ENCODE data around the gene GAB4.
"Not testable (repeated sequence)": the region's sequence is repeated elsewhere in the genome, so short reads cannot be mapped to it uniquely, and the experiment has no call there.

GAB4 gene

DNA sequence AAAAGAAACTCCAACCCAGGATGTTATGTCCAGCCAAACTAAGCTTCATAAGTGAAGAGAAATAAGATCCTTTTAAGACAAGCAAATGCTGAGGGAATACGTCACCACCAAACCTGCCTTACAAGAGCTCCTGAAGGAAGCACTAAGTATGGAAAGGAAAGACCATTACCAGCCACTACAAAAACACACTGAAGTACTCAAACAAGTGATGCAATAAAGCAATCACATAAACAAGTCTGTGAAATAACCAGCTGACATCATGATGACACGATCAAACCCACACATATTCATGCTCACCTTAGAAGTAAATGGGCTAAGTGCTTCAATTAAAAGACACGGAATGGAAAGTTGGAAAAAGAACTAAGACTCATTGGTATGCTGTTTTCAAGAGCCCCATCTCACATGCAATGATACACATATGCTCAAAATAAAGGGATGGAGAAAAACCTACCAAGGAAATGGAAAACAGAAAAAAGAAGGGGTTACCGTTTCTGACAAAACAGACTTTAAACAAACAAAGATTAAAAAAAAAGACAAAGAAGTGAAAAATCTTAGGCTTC lies 82.5 kb downstream of the GAB4 start:
- FAIRE-seq = no peak
- TF ChIP-seq POLR2A (IDR thresholded peaks at IDR 0.05; ENCODE audit: low read depth, low read length) = no peak
- DNase-seq (ENCODE audit: insufficient read length, low spot score) = no peak

DNA sequence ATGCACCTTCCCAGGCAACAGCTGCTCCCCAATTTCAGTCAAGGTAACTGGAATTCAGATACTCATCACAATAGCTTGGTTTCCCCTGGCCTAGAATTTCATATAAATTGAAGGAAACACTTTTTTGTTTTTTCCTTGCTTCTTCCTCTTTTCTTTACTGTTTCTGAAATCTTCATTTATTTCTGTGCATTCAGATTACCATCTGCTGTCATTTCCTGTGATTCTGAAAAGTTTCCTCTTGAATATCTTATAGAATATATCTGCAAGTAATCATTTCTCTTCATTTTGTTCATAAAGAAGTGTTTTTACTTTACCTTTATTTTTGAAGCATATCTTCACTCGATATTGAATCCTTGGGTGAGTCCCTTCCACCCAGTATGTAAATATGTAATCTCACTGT lies 85.3 kb downstream of the GAB4 start:
- FAIRE-seq = no peak

DNA sequence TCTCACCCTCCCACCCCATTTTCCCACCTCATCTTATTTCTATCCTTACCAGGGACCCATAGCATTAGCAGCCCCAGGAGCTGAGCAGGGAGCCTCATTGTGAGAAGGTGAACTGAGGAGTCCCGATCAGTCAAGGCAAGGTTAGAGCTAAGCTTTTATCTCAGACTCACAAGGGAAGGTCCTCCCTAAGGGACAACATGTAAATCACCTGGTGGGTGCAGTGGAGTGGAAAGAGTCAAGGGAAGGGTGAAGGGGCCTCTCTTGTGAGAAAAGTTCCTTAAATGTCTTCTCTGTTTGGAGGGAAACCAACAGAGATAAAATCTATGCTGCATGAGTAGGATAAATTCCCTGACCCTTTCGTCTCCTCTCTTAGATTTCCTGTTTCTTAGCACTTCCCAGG lies 85.9 kb downstream of the GAB4 start:
- DNase-seq (ENCODE audit: insufficient read length, low spot score) (no peak), FAIRE-seq (no peak)
- no peak for TF ChIP-seq POLR2A (IDR thresholded peaks at IDR 0.05; ENCODE audit: low read depth, low read length)

More for the DNA sequence above, 85.3 kb downstream of the GAB4 start:
- no peak for TF ChIP-seq POLR2A (IDR thresholded peaks at IDR 0.05; ENCODE audit: low read depth, low read length)
- DNase-seq (ENCODE audit: insufficient read length, low spot score) = no peak

DNA sequence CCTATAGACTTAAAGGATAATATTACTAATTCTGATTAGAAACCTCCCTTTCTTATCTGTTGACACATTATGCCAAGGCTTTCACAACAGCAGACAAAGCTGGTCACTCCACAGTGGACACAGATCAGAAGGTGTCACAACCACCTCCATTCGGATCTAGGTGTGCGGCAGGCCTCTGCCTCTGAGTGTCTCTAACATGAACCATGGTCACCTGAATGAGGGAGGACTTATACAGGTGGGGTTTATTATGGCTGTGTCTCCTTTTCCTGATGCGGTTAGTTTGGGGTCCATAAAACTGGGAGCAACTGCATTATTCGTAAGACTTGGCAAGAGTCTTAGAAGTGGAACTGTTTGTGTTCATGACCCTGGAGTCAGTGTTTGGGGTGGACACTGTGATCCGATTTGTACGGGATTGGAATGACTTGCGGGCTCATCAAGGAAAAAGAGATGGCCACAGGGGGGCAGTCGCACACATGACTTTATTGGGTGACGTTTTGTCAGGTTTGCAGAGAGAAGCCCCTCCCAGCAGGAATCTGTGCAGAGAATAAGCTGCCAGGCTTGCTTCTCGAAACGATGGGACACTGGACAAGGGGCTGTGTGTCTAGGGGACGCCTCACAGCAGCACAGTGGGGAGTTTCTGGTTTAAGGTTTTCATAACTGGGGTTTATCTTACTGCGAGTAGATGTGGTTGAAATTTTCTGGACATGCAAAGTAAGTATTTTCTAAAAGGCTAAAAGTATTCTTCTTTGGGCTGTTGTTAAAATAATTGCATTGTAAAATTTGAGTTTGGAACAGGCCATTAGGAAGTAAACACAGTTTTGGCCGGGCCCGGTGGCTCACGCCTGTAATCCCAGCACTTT lies 90.6 kb downstream of the GAB4 start:
- TF ChIP-seq POLR2A (IDR thresholded peaks at IDR 0.05; ENCODE audit: low read depth, low read length) = no peak
- FAIRE-seq (no peak), DNase-seq (ENCODE audit: insufficient read length, low spot score) (peak; percentile 25)

DNA sequence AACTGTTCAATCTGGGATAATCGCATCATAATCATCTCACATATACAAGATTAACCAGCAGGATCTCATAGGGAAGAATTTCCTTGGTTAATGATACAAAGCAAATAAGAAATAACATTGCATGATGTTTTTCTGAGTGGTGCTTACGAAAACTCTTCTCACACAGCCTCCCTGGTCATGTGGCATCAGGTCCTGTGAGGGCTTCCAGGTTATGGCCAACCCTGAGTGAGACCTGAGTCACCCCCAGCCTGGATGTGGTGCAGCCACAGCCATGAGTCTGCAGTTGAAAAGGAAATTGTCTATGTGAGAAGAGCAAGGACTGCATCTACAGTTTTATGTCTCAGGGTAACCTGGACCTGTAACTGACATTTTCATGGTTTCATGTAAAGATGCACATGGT lies 92.3 kb downstream of the GAB4 start:
- DNase-seq (ENCODE audit: insufficient read length, low spot score) (peak; percentile 4), FAIRE-seq (no peak)
- TF ChIP-seq POLR2A (IDR thresholded peaks at IDR 0.05; ENCODE audit: low read depth, low read length) = no peak

GRCh38 chr22:16914911-16915310 lies 93.1 kb downstream of the GAB4 start:
- not testable (repeated sequence) for FAIRE-seq; DNase-seq (ENCODE audit: insufficient read length, low spot score)

GRCh38 chr22:16914006-16914405 lies 94.0 kb downstream of the GAB4 start:
- no peak for TF ChIP-seq POLR2A (IDR thresholded peaks at IDR 0.05; ENCODE audit: low read depth, low read length)
- no peak for DNase-seq (ENCODE audit: insufficient read length, low spot score)
- no peak for FAIRE-seq

DNA sequence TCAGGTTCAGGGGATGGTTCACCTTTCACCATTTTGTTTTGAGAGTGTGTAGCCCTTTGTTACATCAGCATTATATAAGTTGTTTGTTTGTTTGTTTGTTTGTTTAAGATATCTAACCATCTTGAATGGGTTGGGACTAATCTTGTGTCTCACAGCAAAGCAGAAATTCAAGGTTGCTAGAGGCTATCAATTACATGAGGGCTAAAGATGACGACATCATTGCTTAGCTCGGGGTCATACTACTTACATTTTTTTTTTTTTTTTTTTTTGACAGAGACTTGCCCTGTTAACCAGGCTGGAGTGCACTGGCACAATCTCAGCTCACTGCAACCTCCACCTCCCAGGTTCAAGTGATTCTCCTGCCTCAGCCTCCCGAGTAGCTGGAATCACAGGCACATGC lies 95.7 kb downstream of the GAB4 start:
- FAIRE-seq = no peak
- TF ChIP-seq POLR2A (IDR thresholded peaks at IDR 0.05; ENCODE audit: low read depth, low read length) = no peak
- no peak for DNase-seq (ENCODE audit: insufficient read length, low spot score)

Measured in H54 (cell line).